ENCODE data around the gene C1S. TPM values are rescaled to one million over a fixed set of nuclear protein-coding genes. Genes with fewer than 3 reads are reported as not detected.

Gene C1S
- total RNA-seq, 1 experiment from 2014 or later: 7.1 TPM

DNA sequence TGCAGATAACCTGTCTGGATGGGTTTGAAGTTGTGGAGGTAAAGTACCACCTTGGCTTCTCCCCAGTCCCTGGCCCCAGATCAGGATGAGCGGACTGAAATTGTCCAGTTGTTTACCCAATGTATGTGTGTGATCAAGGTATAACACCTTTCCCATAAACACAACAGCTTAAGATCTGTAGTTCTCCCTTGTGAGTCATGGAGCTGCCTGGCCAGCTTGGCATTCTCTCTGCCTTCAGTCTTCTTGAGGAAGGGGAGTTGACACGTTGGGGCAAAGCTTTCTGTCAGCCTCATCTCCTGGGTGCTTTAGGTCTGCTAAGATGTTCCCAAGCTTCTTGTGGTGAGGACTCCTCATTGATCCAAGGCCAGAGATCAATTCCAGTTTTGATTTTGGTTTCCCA lies 6.1 kb downstream of the C1S start:
- DNase-seq: no peak
- TF ChIP-seq, protein P1, sequence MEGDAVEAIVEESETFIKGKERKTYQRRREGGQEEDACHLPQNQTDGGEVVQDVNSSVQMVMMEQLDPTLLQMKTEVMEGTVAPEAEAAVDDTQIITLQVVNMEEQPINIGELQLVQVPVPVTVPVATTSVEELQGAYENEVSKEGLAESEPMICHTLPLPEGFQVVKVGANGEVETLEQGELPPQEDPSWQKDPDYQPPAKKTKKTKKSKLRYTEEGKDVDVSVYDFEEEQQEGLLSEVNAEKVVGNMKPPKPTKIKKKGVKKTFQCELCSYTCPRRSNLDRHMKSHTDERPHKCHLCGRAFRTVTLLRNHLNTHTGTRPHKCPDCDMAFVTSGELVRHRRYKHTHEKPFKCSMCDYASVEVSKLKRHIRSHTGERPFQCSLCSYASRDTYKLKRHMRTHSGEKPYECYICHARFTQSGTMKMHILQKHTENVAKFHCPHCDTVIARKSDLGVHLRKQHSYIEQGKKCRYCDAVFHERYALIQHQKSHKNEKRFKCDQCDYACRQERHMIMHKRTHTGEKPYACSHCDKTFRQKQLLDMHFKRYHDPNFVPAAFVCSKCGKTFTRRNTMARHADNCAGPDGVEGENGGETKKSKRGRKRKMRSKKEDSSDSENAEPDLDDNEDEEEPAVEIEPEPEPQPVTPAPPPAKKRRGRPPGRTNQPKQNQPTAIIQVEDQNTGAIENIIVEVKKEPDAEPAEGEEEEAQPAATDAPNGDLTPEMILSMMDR (IDR thresholded peaks at IDR 0.05; ENCODE audit: unreplicated experiment): no peak
- no peak overlapping the region for H3K27ac Mint-ChIP-seq (ENCODE audit: unreplicated experiment)
- no TSS peak for BruUV-seq (replicated peaks)
- peaks cover 4% of the 10 kb centered on the region for H3K27me3 Mint-ChIP-seq (ENCODE audit: unreplicated experiment)
- no peaks in the 10 kb centered on the region for H3K9me3 Mint-ChIP-seq (ENCODE audit: low read depth, unreplicated experiment)
- intact Hi-C loops (cut with micrococcal nuclease; ENCODE audit: unreplicated experiment): no loop called here
- H3K36me3 Mint-ChIP-seq (ENCODE audit: insufficient read depth, unreplicated experiment): no peaks in the 10 kb centered on the region
- CTCF ChIA-PET: no interaction called here
- peaks cover 23% of the 10 kb centered on the region for H3K4me1 Mint-ChIP-seq (ENCODE audit: low read depth, unreplicated experiment)
- H3K4me3 Mint-ChIP-seq (ENCODE audit: low read depth, unreplicated experiment): no peak overlapping the region

DNA sequence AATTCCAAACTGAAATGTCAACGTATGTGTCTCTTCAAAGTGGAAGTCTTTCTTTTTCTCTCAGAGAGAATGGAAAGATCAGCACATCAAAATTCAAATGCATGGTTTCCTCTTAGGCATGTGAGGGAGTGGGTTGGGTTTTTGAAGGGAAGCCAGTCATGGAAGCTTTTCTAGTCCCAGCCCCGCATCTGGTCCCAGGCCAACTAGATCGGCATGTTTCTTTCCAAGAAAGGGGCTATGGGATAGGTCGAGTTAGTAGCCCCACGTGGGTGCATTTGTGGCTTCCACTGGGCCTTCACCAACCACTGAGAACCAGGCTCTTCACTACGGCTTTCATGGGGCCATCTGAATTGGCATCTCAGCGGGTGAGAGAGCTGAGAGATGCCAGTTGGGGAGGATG lies 6.6 kb downstream of the C1S start:
- TF ChIP-seq, protein P1 (IDR thresholded peaks at IDR 0.05; ENCODE audit: unreplicated experiment): no peak
- Mint-ChIP-seq H3K4me1 (ENCODE audit: low read depth, unreplicated experiment) (peaks cover 23% of the 10 kb centered on the region), H3K9me3 (ENCODE audit: low read depth, unreplicated experiment) (no peaks in the 10 kb centered on the region), H3K4me3 (ENCODE audit: low read depth, unreplicated experiment) (no peak overlapping the region), H3K27ac (ENCODE audit: unreplicated experiment) (no peak overlapping the region), H3K27me3 (ENCODE audit: unreplicated experiment) (peaks cover 5% of the 10 kb centered on the region), H3K36me3 (ENCODE audit: insufficient read depth, unreplicated experiment) (no peaks in the 10 kb centered on the region)
- DNase-seq: no peak
- no TSS peak for BruUV-seq (replicated peaks)
- CTCF ChIA-PET: no interaction called here
- intact Hi-C loops (cut with micrococcal nuclease; ENCODE audit: unreplicated experiment): no loop called here

DNA sequence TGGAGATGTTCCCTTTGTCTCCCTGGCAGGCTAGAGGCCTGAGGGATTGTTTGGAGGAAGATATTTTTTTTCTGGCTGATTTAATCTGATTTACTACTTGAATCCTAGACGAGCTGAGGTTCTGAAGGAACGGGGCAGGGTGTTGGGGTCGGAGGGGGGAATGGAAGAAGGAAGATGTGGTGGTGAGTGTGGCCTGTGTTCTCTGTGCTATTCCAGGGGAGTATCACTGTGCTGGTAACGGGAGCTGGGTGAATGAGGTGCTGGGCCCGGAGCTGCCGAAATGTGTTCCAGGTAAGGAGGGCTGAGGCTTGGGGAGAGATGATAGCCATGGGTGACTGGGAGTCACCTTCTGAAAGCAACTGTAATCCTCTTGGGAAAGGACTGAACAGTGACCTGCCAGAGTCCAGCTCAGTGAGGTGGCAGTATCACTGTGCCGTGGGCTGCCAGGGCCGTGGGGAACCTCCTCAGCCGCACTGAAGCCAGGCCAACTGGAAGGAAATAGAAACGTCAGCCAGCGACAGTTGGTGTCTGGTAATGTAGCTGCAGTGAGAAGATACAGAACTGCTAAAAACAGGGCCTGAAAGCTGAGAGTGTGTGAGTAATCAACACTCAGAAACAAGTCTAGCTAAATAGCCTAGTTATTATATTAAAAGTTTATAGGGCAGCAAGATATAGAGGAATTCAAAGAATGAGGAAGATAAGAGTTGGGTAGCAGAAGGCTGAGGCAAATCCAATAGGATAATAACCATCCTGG lies 7.9 kb downstream of the C1S start:
- no TSS peak for BruUV-seq (replicated peaks)
- CTCF ChIA-PET: interaction anchor here (0.9 to 1.2 kb wide), 6 partner anchors 8 to 50 kb away, joined by 3 to 5 read pairs (median 3); partner anchors contain the start of genes C1S and LPCAT3
- H3K9me3 Mint-ChIP-seq (ENCODE audit: low read depth, unreplicated experiment): no peaks in the 10 kb centered on the region
- no peak for DNase-seq
- H3K27me3 Mint-ChIP-seq (ENCODE audit: unreplicated experiment): peaks cover 11% of the 10 kb centered on the region
- H3K36me3 Mint-ChIP-seq (ENCODE audit: insufficient read depth, unreplicated experiment): no peaks in the 10 kb centered on the region
- peaks cover 23% of the 10 kb centered on the region for H3K4me1 Mint-ChIP-seq (ENCODE audit: low read depth, unreplicated experiment)
- TF ChIP-seq, protein P1 (IDR thresholded peaks at IDR 0.05; ENCODE audit: unreplicated experiment): no peak
- H3K4me3 Mint-ChIP-seq (ENCODE audit: low read depth, unreplicated experiment): no peak overlapping the region
- H3K27ac Mint-ChIP-seq (ENCODE audit: unreplicated experiment): no peak overlapping the region
- intact Hi-C loops (cut with micrococcal nuclease; ENCODE audit: unreplicated experiment): no loop called here

DNA sequence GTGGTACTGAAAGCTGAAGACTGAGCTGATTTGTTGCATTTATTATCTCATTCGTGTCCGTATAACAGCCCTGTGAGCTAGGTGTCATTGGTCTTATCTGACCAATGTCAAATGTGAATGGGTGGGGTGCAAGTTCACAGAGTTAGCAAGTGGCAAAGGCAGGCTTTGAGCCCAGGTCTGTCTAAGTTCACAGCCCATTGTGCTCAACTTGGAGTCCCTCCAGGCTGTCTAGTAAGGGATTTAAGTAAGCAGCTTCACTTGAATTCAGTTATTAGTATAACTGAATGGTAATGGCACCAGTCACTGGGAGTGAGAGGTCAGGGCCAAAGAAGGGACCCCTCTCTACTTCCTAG lies 8.5 kb downstream of the C1S start:
- no peak for DNase-seq
- H3K9me3 Mint-ChIP-seq (ENCODE audit: low read depth, unreplicated experiment): no peaks in the 10 kb centered on the region
- intact Hi-C loops (cut with micrococcal nuclease; ENCODE audit: unreplicated experiment): no loop called here
- TF ChIP-seq, protein P1 (IDR thresholded peaks at IDR 0.05; ENCODE audit: unreplicated experiment): no peak
- CTCF ChIA-PET: interaction anchor here (0.9 to 1.2 kb wide), 6 partner anchors 8 to 51 kb away, joined by 3 to 5 read pairs (median 3); partner anchors contain the start of genes C1S and LPCAT3
- H3K27ac Mint-ChIP-seq (ENCODE audit: unreplicated experiment): no peak overlapping the region
- no peak overlapping the region for H3K4me3 Mint-ChIP-seq (ENCODE audit: low read depth, unreplicated experiment)
- H3K36me3 Mint-ChIP-seq (ENCODE audit: insufficient read depth, unreplicated experiment): no peaks in the 10 kb centered on the region
- H3K27me3 Mint-ChIP-seq (ENCODE audit: unreplicated experiment): peaks cover 17% of the 10 kb centered on the region
- BruUV-seq (replicated peaks): no TSS peak
- H3K4me1 Mint-ChIP-seq (ENCODE audit: low read depth, unreplicated experiment): peaks cover 23% of the 10 kb centered on the region

Data from Calu3 (cell line).